K562 (cell line): ENCODE results near the gene SFXN3. TPM values are rescaled to one million over a fixed set of nuclear protein-coding genes. Genes with fewer than 3 reads are reported as not detected.

ENCODE experiments used
- NR3C1 ChIP-seq: sonication (generic); formaldehyde crosslinking; IDR thresholded peaks from 2 replicates; pipeline ENCODE4 v1.8.1; 2022; ENCODE audit warnings: missing genetic modification reagents
- polyA plus RNA-seq, 8 experiments: library from polyadenylated mRNA; depleted of rRNA in 4 of 8; stranded (reverse) in 5 of 8; unstranded in 3 of 8; fragments of >200 nt; fragmentation: Nextera tagmentation in 2 of 8; fragmentation: Illumina TruSeq in 1 of 8; extraction: Ambion mirVana in 2 of 8; extraction: Trizol in 1 of 8; gene quantifications; 2 replicates each; pipeline versions ENCODE4 v1.2.1 to v1.2.3, GENCODE V29; 2011 to 2014; ENCODE audit warnings: inconsistent platforms in 1 of 8, missing spikeins in 1 of 8
- total RNA-seq, 7 experiments: library from RNA; depleted of rRNA in 6 of 7; stranded (reverse); fragments of >200 nt in 6 of 7; fragmentation: Illumina TruSeq in 2 of 7; extraction: Trizol in 2 of 7; gene quantifications; 2 replicates each; pipeline versions ENCODE4 v1.2.1 to v1.2.3, GENCODE V29; 2011 to 2021; ENCODE audit warnings: low replicate concordance in 1 of 7
- TF ChIP-seq, protein P1 (sequence below): sonication (generic); formaldehyde crosslinking; IDR thresholded peaks from 2 replicates; pipeline ENCODE4 v1.8.0; 2022; ENCODE audit warnings: mild to moderate bottlenecking, missing genetic modification reagents
- TF ChIP-seq, protein P2 (sequence below): sonication (generic); formaldehyde crosslinking; IDR thresholded peaks from 2 replicates; pipeline ENCODE4 v1.9.0; 2022; ENCODE audit warnings: mild to moderate bottlenecking, missing genetic modification reagents
- TF ChIP-seq, protein P3 (sequence below): fragments of 450-650 bp; IDR thresholded peaks from 2 replicates; pipeline ENCODE4 v1.6.1; 2016; ENCODE audit warnings: mild to moderate bottlenecking

The SFXN3 gene
- total and polyA plus RNA-seq, 9 of the 15 experiments (the other 6 are each of a cell fraction or from before 2014, with no cell fraction given), result 0.24 to 4.6 (median 0.86) TPM

DNA sequence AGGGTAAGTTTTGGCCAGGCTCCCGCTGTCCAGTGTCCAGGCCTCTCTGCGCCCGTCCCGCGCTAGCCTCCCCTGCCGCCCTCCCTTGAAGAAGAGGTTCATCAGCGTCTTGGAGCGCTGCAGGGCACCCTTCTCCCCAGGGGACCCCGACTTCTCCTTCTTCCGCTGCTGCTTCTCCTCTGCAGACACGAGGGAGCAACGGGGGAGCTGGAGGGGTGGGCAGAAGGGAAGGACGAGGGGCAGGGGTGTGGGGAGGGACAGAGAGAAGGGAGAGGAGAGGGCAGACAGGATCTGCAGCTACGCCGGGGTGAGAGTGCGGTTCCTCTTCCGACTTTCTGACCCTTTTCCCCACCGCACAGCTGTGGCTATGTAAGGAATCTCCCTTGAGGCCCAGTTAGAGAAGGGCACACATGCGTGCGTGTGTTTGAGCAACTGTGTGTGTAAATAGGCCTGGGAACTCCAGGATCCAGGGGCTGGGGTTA lies 12.9 kb upstream of the SFXN3 start (continued):
- TF ChIP-seq, protein P1, sequence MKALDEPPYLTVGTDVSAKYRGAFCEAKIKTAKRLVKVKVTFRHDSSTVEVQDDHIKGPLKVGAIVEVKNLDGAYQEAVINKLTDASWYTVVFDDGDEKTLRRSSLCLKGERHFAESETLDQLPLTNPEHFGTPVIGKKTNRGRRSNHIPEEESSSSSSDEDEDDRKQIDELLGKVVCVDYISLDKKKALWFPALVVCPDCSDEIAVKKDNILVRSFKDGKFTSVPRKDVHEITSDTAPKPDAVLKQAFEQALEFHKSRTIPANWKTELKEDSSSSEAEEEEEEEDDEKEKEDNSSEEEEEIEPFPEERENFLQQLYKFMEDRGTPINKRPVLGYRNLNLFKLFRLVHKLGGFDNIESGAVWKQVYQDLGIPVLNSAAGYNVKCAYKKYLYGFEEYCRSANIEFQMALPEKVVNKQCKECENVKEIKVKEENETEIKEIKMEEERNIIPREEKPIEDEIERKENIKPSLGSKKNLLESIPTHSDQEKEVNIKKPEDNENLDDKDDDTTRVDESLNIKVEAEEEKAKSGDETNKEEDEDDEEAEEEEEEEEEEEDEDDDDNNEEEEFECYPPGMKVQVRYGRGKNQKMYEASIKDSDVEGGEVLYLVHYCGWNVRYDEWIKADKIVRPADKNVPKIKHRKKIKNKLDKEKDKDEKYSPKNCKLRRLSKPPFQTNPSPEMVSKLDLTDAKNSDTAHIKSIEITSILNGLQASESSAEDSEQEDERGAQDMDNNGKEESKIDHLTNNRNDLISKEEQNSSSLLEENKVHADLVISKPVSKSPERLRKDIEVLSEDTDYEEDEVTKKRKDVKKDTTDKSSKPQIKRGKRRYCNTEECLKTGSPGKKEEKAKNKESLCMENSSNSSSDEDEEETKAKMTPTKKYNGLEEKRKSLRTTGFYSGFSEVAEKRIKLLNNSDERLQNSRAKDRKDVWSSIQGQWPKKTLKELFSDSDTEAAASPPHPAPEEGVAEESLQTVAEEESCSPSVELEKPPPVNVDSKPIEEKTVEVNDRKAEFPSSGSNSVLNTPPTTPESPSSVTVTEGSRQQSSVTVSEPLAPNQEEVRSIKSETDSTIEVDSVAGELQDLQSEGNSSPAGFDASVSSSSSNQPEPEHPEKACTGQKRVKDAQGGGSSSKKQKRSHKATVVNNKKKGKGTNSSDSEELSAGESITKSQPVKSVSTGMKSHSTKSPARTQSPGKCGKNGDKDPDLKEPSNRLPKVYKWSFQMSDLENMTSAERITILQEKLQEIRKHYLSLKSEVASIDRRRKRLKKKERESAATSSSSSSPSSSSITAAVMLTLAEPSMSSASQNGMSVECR (CRISPR knock-in tag), result no peak
- no peak for TF ChIP-seq NR3C1 (CRISPR knock-in tag)
- TF ChIP-seq, protein P2, sequence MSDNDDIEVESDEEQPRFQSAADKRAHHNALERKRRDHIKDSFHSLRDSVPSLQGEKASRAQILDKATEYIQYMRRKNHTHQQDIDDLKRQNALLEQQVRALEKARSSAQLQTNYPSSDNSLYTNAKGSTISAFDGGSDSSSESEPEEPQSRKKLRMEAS (CRISPR knock-in tag), result no peak
- TF ChIP-seq, protein P3, sequence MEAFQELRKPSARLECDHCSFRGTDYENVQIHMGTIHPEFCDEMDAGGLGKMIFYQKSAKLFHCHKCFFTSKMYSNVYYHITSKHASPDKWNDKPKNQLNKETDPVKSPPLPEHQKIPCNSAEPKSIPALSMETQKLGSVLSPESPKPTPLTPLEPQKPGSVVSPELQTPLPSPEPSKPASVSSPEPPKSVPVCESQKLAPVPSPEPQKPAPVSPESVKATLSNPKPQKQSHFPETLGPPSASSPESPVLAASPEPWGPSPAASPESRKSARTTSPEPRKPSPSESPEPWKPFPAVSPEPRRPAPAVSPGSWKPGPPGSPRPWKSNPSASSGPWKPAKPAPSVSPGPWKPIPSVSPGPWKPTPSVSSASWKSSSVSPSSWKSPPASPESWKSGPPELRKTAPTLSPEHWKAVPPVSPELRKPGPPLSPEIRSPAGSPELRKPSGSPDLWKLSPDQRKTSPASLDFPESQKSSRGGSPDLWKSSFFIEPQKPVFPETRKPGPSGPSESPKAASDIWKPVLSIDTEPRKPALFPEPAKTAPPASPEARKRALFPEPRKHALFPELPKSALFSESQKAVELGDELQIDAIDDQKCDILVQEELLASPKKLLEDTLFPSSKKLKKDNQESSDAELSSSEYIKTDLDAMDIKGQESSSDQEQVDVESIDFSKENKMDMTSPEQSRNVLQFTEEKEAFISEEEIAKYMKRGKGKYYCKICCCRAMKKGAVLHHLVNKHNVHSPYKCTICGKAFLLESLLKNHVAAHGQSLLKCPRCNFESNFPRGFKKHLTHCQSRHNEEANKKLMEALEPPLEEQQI, result no peak
